ENCODE data around the gene HIGD1B. TPM values are rescaled to one million over a fixed set of nuclear protein-coding genes. Genes with fewer than 3 reads are reported as not detected.

Gene HIGD1B
- total and polyA plus RNA-seq, 2 of the 13 experiments (the other 11 are each of a cell fraction or from before 2014, with no cell fraction given) = not detected

DNA sequence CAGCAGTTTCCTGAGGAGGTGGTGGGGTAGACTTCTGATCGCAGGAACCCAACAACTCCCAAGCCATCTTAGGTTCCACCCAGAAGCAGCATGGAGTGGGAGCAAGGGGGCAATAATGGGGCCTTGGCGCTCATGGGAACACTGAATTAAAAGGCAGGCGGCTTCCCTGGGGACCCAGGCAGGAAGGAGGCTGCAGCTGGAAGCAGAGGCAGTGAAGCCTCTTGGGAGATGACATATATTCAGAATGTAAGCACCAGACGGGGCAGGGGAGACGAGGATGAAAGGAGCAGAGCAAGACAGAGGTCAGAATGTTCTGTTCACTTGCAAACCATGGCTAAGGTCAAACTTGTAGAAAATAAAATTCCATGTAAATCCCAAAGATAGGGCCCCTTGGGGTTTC lies 2.9 kb downstream of the HIGD1B start (continued):
- TF ChIP-seq, protein P1, sequence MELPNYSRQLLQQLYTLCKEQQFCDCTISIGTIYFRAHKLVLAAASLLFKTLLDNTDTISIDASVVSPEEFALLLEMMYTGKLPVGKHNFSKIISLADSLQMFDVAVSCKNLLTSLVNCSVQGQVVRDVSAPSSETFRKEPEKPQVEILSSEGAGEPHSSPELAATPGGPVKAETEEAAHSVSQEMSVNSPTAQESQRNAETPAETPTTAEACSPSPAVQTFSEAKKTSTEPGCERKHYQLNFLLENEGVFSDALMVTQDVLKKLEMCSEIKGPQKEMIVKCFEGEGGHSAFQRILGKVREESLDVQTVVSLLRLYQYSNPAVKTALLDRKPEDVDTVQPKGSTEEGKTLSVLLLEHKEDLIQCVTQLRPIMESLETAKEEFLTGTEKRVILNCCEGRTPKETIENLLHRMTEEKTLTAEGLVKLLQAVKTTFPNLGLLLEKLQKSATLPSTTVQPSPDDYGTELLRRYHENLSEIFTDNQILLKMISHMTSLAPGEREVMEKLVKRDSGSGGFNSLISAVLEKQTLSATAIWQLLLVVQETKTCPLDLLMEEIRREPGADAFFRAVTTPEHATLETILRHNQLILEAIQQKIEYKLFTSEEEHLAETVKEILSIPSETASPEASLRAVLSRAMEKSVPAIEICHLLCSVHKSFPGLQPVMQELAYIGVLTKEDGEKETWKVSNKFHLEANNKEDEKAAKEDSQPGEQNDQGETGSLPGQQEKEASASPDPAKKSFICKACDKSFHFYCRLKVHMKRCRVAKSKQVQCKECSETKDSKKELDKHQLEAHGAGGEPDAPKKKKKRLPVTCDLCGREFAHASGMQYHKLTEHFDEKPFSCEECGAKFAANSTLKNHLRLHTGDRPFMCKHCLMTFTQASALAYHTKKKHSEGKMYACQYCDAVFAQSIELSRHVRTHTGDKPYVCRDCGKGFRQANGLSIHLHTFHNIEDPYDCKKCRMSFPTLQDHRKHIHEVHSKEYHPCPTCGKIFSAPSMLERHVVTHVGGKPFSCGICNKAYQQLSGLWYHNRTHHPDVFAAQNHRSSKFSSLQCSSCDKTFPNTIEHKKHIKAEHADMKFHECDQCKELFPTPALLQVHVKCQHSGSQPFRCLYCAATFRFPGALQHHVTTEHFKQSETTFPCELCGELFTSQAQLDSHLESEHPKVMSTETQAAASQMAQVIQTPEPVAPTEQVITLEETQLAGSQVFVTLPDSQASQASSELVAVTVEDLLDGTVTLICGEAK (IDR thresholded peaks at IDR 0.05) = no peak
- TF ChIP-seq, protein P1 (CRISPR knock-in tag; IDR thresholded peaks at IDR 0.05) = no peak
- TF ChIP-seq, protein P2, sequence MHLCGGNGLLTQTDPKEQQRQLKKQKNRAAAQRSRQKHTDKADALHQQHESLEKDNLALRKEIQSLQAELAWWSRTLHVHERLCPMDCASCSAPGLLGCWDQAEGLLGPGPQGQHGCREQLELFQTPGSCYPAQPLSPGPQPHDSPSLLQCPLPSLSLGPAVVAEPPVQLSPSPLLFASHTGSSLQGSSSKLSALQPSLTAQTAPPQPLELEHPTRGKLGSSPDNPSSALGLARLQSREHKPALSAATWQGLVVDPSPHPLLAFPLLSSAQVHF (CRISPR knock-in tag; IDR thresholded peaks at IDR 0.05) = no peak
- TF ChIP-seq, protein P3, sequence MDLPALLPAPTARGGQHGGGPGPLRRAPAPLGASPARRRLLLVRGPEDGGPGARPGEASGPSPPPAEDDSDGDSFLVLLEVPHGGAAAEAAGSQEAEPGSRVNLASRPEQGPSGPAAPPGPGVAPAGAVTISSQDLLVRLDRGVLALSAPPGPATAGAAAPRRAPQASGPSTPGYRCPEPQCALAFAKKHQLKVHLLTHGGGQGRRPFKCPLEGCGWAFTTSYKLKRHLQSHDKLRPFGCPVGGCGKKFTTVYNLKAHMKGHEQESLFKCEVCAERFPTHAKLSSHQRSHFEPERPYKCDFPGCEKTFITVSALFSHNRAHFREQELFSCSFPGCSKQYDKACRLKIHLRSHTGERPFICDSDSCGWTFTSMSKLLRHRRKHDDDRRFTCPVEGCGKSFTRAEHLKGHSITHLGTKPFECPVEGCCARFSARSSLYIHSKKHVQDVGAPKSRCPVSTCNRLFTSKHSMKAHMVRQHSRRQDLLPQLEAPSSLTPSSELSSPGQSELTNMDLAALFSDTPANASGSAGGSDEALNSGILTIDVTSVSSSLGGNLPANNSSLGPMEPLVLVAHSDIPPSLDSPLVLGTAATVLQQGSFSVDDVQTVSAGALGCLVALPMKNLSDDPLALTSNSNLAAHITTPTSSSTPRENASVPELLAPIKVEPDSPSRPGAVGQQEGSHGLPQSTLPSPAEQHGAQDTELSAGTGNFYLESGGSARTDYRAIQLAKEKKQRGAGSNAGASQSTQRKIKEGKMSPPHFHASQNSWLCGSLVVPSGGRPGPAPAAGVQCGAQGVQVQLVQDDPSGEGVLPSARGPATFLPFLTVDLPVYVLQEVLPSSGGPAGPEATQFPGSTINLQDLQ (CRISPR knock-in tag; IDR thresholded peaks at IDR 0.05) = no peak
- TF ChIP-seq NFAT5 (CRISPR knock-in tag; IDR thresholded peaks at IDR 0.05) (no peak), ZSCAN30 (CRISPR knock-in tag; IDR thresholded peaks at IDR 0.05) (no peak), HHEX (CRISPR knock-in tag; IDR thresholded peaks at IDR 0.05) (no peak), ATRX (CRISPR knock-in tag; IDR thresholded peaks at IDR 0.05; ENCODE audit: borderline replicate concordance) (no peak), NAIF1 (CRISPR knock-in tag; IDR thresholded peaks at IDR 0.05; ENCODE audit: borderline replicate concordance) (no peak), MAFG (CRISPR knock-in tag; IDR thresholded peaks at IDR 0.05) (no peak), ZNF160 (CRISPR knock-in tag; IDR thresholded peaks at IDR 0.05) (no peak), ATM (IDR thresholded peaks at IDR 0.05; ENCODE audit: borderline replicate concordance) (no peak)

Measured in HepG2 (cell line).